Measurements from ENCODE around the gene HOXA13.

- TF ChIP-seq CTCF (conservative IDR thresholded peaks at IDR 0.05; ENCODE audit: low read depth in 2 of 2): no peak
- TF ChIP-seq POLR2AphosphoS5 (IDR thresholded peaks at IDR 0.05; ENCODE audit: low read depth): no peak
- no peak for TF ChIP-seq EZH2 (IDR thresholded peaks at IDR 0.05; ENCODE audit: low read depth, unreplicated experiment)
- TF ChIP-seq EZH2phosphoT487 (IDR thresholded peaks at IDR 0.05; ENCODE audit: unreplicated experiment): no peak
- no peak for TF ChIP-seq JUNB (IDR thresholded peaks at IDR 0.05; ENCODE audit: unreplicated experiment)
- TF ChIP-seq REST (IDR thresholded peaks at IDR 0.05; ENCODE audit: unreplicated experiment): no peak
- TF ChIP-seq ZNF331 (CRISPR knock-in tag; IDR thresholded peaks at IDR 0.05; ENCODE audit: low read depth): no peak
Observed at GRCh38 chr7:27149842-27150567, 49.9 kb downstream of the HOXA13 start.

All from GM23338 (cell line).